Muscle of leg (tissue), 16 donors: Measurements from ENCODE around the gene UAP1L1. TPM values are rescaled to one million over a fixed set of nuclear protein-coding genes. Genes with fewer than 3 reads are reported as not detected.
"Not testable (repeated sequence)": the region's sequence is repeated elsewhere in the genome, so short reads cannot be mapped to it uniquely, and the experiment has no call there.

ENCODE experiments used
- DNase-seq: peaks from one replicate; pipeline ENCODE4 v3.0.0; 2013
- H3K27ac ChIP-seq: one replicate; pipeline ENCODE4 v1.5.1; 2013; ENCODE audit warnings: mild to moderate bottlenecking, low read length, control low read depth
- H3K27me3 ChIP-seq: one replicate; pipeline ENCODE4 v1.6.1; 2013; ENCODE audit warnings: low read length; ENCODE audit not compliant: control insufficient read depth, insufficient read depth
- H3K36me3 ChIP-seq: one replicate; pipeline ENCODE4 v1.6.1; 2013; ENCODE audit warnings: low read length; ENCODE audit not compliant: control insufficient read depth, insufficient read depth
- H3K4me1 ChIP-seq: one replicate; pipeline ENCODE4 v1.6.1; 2013; ENCODE audit warnings: low read length; ENCODE audit not compliant: control insufficient read depth, insufficient read depth
- H3K4me3 ChIP-seq: one replicate; pipeline ENCODE4 v1.5.1; 2013; ENCODE audit warnings: low read length, control low read depth
- H3K9me3 ChIP-seq: replicated peaks from 2 replicates; pipeline ENCODE4 v1.6.1; 2013; ENCODE audit warnings: low read depth, low read length; ENCODE audit not compliant: control insufficient read depth
- WGBS: methylation state at CpG from one replicate; pipeline ENCODE4 v1.1.5; 2013; ENCODE audit warnings: missing lambda C conversion rate; ENCODE audit not compliant: insufficient coverage; 5-methylcytosine and 5-hydroxymethylcytosine counted together
- long read RNA-seq, 11 donors: transcript quantifications; one replicate each; lab custom pipeline, GENCODE V29; 2026
- polyA plus RNA-seq, 8 donors: library from polyadenylated mRNA; unstranded; fragments of 120-200 nt; gene quantifications; one replicate each; pipeline versions ENCODE4 v1.2.1 to v1.2.3, GENCODE V29; 2013; ENCODE audit warnings: inconsistent platforms in 1 of 8, low replicate concordance in 1 of 8; ENCODE audit not compliant: insufficient read length in 8 of 8, insufficient read depth in 1 of 8
- total RNA-seq: library from RNA; stranded (reverse); fragments of 120-200 nt; gene quantifications from one replicate; pipeline ENCODE4 v1.2.4, GENCODE V29; 2013

The UAP1L1 gene
- total RNA-seq (3.1 TPM), polyA plus RNA-seq (1 to 10 TPM; 1.8 to 3.8 (median 2.0) TPM)
- long read RNA-seq, donor 1 = 0 reads
- long read RNA-seq, donor 2 = 0 reads
- long read RNA-seq, donor 3 = 0 reads
- long read RNA-seq, donor 4 = 0 reads
- long read RNA-seq, donor 5 = 0 reads
- long read RNA-seq, donor 6 = 0 reads
- long read RNA-seq, donor 7 = 0 reads
- long read RNA-seq, donor 8 = 0 reads
- long read RNA-seq, donor 9 = 0 reads
- long read RNA-seq, donor 10 = 0 reads
- long read RNA-seq, donor 11 = 0 reads

GRCh38 chr9:137077010-137077747 is at the start of gene UAP1L1:
TSS of gene UAP1L1 (plus strand) at chr9:137077517. CDS start at chr9:137077533, 16 bp downstream.
- H3K4me3 ChIP-seq = peak within 1 kb of the TSS; percentile 43
- H3K27ac ChIP-seq = no peak within 1 kb of the TSS
- 2% methylated on average over 68 of the region's 87 CpGs for WGBS
- peak; percentile 68 for DNase-seq
- no peaks in the 10 kb centered on the region for H3K9me3 ChIP-seq
- peaks cover 4% of the 10 kb centered on the region for H3K36me3 ChIP-seq
- peaks cover 41% of the 10 kb centered on the region for H3K27me3 ChIP-seq
- H3K4me1 ChIP-seq = peaks cover 18% of the 10 kb centered on the region

GRCh38 chr9:137028263-137029057 is 48.9 kb upstream of the UAP1L1 start:
- H3K27ac ChIP-seq = no peak overlapping the region
- H3K27me3 ChIP-seq = peaks cover 5% of the 10 kb centered on the region
- H3K36me3 ChIP-seq = no peaks in the 10 kb centered on the region
- peaks cover 57% of the 10 kb centered on the region for H3K4me1 ChIP-seq
- WGBS = under 1% methylated on average over 95 of the region's 98 CpGs
- H3K4me3 ChIP-seq = peak overlapping the region; percentile 56
- DNase-seq = peak; percentile 78
- no peaks in the 10 kb centered on the region for H3K9me3 ChIP-seq

- no peaks in the 10 kb centered on the region for H3K9me3 ChIP-seq
- peaks cover 5% of the 10 kb centered on the region for H3K27me3 ChIP-seq
- peak; percentile 58 for DNase-seq
- 38% methylated on average over 5 of the region's 19 CpGs for WGBS
- no peaks in the 10 kb centered on the region for H3K36me3 ChIP-seq
- H3K27ac ChIP-seq = no peak overlapping the region
- no peak overlapping the region for H3K4me3 ChIP-seq
- H3K4me1 ChIP-seq = peaks cover 49% of the 10 kb centered on the region
Observed at GRCh38 chr9:137029058-137029936, 48.0 kb upstream of the UAP1L1 start.

- Histone ChIP-seq H3K9me3 (no peaks in the 10 kb centered on the region), H3K27me3 (peaks cover 8% of the 10 kb centered on the region), H3K36me3 (no peaks in the 10 kb centered on the region), H3K27ac (no peak overlapping the region), H3K4me3 (no peak overlapping the region), H3K4me1 (peaks cover 55% of the 10 kb centered on the region)
- no peak for DNase-seq
- WGBS = 74% methylated on average over 14 of the region's 15 CpGs
Observed at GRCh38 chr9:137030006-137030405, 47.3 kb upstream of the UAP1L1 start.

GRCh38 chr9:137030538-137031527 is 46.5 kb upstream of the UAP1L1 start:
- Histone ChIP-seq H3K4me3 (no peak overlapping the region), H3K9me3 (no peaks in the 10 kb centered on the region), H3K27me3 (peaks cover 8% of the 10 kb centered on the region), H3K27ac (no peak overlapping the region), H3K36me3 (no peaks in the 10 kb centered on the region), H3K4me1 (peaks cover 54% of the 10 kb centered on the region)
- WGBS = 85% methylated on average over 59 of the region's 65 CpGs
- DNase-seq = no peak

GRCh38 chr9:137031904-137032640 is 45.2 kb upstream of the UAP1L1 start, which contains the start of gene FUT7:
TSS of gene FUT7 (minus strand) at chr9:137032088. CDS start at chr9:137031991, 97 bp downstream.
- 50% methylated on average over 12 of the region's 16 CpGs for WGBS
- Histone ChIP-seq H3K27ac (no peak within 1 kb of the TSS), H3K27me3 (peaks cover 8% of the 10 kb centered on the region), H3K9me3 (no peaks in the 10 kb centered on the region), H3K36me3 (no peaks in the 10 kb centered on the region), H3K4me1 (peaks cover 43% of the 10 kb centered on the region), H3K4me3 (no peak within 1 kb of the TSS)
- DNase-seq = no peak

- no peaks in the 10 kb centered on the region for H3K36me3 ChIP-seq
- H3K4me1 ChIP-seq = peaks cover 38% of the 10 kb centered on the region
- 50% methylated on average over 4 of the region's 10 CpGs for WGBS
- H3K4me3 ChIP-seq = no peak overlapping the region
- H3K9me3 ChIP-seq = no peaks in the 10 kb centered on the region
- DNase-seq = no peak
- H3K27me3 ChIP-seq = peaks cover 8% of the 10 kb centered on the region
- H3K27ac ChIP-seq = no peak overlapping the region
Observed at GRCh38 chr9:137032858-137033257, 44.5 kb upstream of the UAP1L1 start.

GRCh38 chr9:137033481-137033880 is 43.8 kb upstream of the UAP1L1 start:
- not testable (repeated sequence) for H3K27me3 ChIP-seq, H3K4me3 ChIP-seq, H3K36me3 ChIP-seq, H3K9me3 ChIP-seq, DNase-seq, H3K27ac ChIP-seq
- 40% methylated on average over 1 of the region's 5 CpGs for WGBS
- H3K4me1 ChIP-seq = peaks cover 36% of the 10 kb centered on the region
